ENCODE data around the gene SSB.
A peak's percentile ranks its signal among the peaks of the same experiment; 100 is the strongest.
"Not testable (repeated sequence)": the region's sequence is repeated elsewhere in the genome, so short reads cannot be mapped to it uniquely, and the experiment has no call there.

SSB gene

DNA sequence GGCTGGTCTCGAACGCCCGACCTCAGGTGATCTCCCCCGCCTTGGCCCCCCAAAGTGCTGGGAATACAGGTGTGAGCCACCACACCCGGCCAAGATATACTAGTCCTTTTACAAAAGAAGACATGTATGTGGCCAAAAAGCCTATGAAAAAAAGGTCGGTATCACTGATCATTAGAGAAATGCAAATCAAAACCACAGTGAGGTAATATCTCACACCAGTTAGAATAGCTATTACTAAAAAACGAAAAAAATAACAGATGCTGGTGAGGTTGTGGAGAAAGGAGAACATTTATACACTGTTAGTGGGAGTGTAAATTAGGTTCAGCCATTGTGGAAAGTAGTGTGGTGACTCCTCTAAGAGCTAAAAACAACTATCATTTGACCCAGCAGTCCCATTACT, 38.7 kb upstream of the SSB start:
- in situ Hi-C loops (cut with MboI; ENCODE audit: low sequenced_read_pairs, unreplicated experiment) = no loop called here
- DNase-seq (ENCODE audit: low spot score) = no peak
- TF ChIP-seq, protein P1, sequence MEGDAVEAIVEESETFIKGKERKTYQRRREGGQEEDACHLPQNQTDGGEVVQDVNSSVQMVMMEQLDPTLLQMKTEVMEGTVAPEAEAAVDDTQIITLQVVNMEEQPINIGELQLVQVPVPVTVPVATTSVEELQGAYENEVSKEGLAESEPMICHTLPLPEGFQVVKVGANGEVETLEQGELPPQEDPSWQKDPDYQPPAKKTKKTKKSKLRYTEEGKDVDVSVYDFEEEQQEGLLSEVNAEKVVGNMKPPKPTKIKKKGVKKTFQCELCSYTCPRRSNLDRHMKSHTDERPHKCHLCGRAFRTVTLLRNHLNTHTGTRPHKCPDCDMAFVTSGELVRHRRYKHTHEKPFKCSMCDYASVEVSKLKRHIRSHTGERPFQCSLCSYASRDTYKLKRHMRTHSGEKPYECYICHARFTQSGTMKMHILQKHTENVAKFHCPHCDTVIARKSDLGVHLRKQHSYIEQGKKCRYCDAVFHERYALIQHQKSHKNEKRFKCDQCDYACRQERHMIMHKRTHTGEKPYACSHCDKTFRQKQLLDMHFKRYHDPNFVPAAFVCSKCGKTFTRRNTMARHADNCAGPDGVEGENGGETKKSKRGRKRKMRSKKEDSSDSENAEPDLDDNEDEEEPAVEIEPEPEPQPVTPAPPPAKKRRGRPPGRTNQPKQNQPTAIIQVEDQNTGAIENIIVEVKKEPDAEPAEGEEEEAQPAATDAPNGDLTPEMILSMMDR (IDR thresholded peaks at IDR 0.05; ENCODE audit: borderline replicate concordance, control extremely low read depth, extremely low read depth, insufficient read depth, missing control alignments) = no peak

DNA sequence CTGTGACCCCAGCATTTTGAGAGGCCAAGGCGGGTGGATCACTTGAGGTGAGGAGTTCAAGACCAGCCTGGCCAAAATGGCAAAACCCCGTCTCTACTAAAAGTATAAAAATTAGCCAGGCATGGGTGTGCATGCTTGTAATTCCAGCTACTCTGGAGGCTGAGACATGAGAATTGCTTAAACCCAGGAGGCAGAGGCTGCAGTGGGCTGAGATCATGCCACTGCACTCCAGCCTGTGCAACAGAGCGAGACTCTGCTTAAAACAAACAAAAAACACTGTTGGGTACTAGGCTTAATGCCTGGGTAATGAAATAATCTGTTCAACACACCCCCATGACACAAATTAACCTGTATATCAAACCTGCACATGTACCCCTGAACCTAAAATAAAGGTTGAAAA, 37.9 kb upstream of the SSB start:
- DNase-seq (ENCODE audit: low spot score); in situ Hi-C loops (cut with MboI; ENCODE audit: low sequenced_read_pairs, unreplicated experiment): not testable (repeated sequence)

DNA sequence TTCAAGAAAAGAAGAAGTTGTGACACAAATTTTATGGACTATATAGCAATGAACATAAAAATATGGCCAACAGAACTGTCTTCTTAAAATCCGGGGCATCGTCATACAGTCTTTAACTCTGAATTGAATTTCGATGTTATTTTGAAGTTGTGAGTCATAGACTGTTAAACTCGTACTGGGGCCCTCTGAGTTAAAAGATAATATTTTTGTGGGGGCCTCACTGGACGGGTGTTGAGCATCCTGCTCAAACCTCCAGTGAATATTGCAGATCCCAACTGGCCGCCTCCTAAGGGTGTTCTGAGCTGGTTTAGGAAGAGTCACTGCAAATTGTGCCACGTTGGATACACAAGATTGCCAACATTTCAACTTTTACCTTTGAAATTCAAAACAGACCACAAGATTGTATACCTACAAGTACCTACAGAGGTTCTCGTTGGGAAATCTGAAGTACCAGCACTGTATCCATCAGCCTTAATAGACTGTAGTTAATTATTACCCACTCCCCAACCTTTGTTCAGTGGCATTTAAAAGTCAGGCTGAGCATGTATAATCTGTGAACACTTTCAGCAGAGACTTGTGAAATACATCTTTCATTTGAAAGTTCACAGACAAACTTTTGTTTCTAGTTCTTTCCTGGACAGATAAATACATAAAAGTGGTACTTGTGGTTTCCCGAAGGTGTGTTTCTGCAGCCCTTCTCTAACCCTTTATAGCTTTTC, 37.3 kb upstream of the SSB start:
- in situ Hi-C loops (cut with MboI; ENCODE audit: low sequenced_read_pairs, unreplicated experiment) = no loop called here
- TF ChIP-seq, protein P1 (IDR thresholded peaks at IDR 0.05; ENCODE audit: borderline replicate concordance, control extremely low read depth, extremely low read depth, insufficient read depth, missing control alignments) = no peak
- no peak for DNase-seq (ENCODE audit: low spot score)

DNA sequence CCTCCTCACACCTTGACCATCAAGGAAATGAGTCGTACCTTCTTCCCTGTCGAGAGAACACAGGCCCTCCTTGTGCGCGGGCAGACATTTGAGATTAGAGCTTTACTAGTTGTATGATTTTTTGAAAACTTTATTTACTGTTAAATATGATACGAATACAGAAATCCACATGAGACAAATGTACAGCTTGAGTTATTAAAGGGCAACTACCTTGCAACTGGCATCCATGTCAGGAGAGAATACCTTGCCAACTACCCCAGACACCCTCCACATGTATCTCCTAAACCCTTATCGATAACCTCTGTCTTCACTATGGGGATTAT, 36.7 kb upstream of the SSB start:
- no peak for DNase-seq (ENCODE audit: low spot score)
- in situ Hi-C loops (cut with MboI; ENCODE audit: low sequenced_read_pairs, unreplicated experiment) = no loop called here
- TF ChIP-seq, protein P1 (IDR thresholded peaks at IDR 0.05; ENCODE audit: borderline replicate concordance, control extremely low read depth, extremely low read depth, insufficient read depth, missing control alignments) = no peak

DNA sequence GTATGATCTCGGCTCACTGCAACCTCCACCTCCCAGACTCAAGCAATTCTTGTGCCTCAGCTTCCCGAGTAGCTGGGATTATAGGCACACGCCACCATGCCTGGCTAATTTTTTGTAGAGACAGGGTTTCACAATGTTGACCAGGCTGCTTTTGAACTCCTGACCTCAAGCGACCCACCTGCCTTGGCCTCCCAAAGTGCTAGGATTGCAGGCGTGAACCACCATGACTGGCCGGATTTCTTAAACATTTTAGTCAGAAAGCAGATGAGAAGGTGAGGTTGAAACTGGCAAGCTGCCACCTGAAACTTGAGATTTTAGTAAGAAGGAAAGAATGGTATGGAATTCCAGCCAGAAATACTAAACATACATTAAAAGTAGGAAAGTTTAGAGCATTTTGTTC, 33.1 kb upstream of the SSB start:
- no peak for DNase-seq (ENCODE audit: low spot score)
- TF ChIP-seq, protein P1 (IDR thresholded peaks at IDR 0.05; ENCODE audit: borderline replicate concordance, control extremely low read depth, extremely low read depth, insufficient read depth, missing control alignments) = no peak
- in situ Hi-C loops (cut with MboI; ENCODE audit: low sequenced_read_pairs, unreplicated experiment) = no loop called here

DNA sequence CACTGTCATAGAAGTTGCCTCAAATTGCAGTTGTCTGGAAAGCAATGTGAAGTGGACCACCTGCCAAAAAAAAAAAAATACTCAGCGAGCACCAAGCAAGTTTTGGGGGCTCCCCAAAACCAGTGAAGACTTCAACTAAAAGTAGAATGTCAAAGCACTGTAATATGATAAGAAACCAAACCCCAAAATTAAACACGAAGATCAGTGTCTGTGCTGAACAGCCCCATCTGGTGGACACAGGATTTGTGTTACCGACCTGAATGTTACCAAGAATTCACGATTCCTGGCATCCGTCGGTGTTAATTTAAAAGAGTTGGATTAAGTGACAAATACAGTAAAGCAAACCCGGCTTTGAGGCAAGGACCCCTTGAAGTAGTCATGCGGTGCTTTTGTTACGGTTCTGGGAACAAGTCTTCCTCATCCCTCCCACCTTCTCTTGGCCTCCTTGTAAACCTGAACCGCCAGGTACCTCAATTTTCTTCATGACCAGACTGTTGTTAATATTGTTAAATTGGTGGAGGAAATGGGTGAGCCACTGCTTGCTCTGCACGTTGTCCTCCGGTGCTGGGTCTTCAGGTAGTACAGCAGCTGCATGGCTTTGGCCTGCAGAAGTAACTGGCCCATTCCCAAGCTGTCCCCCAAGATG, 31.3 kb upstream of the SSB start:
- in situ Hi-C loops (cut with MboI; ENCODE audit: low sequenced_read_pairs, unreplicated experiment) = no loop called here
- DNase-seq (ENCODE audit: low spot score) = peak; percentile 70
- TF ChIP-seq, protein P1 (IDR thresholded peaks at IDR 0.05; ENCODE audit: borderline replicate concordance, control extremely low read depth, extremely low read depth, insufficient read depth, missing control alignments) = peak; percentile 56

DNA sequence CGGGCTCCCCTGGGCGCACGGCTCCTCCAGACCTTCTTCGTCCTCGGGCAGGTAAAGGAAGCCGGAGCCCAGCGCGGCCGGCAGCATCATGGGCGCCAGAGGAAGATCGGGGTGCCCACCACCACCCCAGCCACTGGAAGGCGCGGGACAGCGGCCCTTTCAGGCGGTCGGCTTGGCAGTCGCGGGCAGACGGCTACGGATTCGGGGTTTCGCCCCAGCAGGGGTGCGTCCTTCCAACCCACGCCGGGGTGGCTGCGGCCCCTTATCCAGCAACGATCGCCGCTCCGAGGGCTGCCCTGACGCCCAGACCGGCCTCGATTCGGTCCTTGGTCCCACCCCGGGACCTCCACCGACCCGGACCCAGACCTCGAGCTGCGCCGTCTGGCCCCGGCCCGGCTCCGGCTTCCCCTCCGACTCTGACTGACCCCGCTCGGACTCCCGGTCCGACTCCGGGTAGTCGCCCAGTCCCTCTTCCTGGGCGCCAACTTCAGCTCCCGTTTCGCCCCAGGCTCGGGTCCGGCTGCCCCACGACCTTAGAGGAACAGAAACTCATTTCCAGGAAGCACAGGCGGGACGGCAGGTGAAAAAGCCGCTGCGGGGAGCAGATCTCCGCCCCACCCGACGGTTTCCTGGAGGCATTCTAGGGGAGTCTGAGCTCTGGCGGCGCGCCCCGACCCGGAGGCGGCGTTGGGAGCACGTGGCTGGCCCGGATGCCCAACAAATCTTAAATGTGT, 30.2 kb upstream of the SSB start:
- peak; percentile 54 for DNase-seq (ENCODE audit: low spot score)
- TF ChIP-seq, protein P1 (IDR thresholded peaks at IDR 0.05; ENCODE audit: borderline replicate concordance, control extremely low read depth, extremely low read depth, insufficient read depth, missing control alignments) = no peak
- in situ Hi-C loops (cut with MboI; ENCODE audit: low sequenced_read_pairs, unreplicated experiment) = no loop called here
